NCI-H446 treated with DMSO at 0.1 percent for 48 hours (cell line): ENCODE results near the gene KCNMA1.

Experiments
- DNase-seq: peaks from one replicate; lab custom pipeline; 2025; lab: John Stamatoyannopoulos, UW

KCNMA1 gene

DNA sequence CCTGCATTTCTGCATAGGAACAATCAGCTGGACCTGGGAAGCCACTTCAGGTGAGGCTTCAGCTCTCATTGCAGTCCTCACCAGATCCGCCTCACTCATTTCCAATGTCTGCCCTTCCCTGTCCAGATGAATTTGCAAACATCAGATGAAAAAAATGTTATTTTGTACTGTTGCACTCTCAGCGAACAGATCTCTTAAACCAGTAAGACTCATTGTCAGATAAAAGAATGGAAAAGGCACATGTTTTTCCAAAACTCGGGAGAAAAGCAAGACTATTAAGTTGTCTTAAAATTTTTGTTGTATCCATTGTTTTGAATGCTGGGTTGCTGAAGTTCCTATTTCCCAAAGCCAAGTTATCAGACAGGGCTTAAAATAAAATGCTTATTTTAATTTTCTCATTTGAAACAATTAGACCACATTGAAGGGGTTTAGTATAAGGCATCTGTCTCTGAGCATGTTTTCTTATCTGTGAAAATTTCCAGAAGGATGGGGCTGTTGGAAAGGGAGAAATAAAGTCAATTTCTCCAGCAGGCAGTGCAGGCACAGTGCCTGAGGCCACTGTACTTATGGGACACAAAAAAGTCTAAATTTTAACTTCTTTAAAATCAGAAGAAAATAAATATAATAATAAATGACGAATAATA lies 396.8 kb downstream of the KCNMA1 start:
- DNase-seq, result no peak

DNA sequence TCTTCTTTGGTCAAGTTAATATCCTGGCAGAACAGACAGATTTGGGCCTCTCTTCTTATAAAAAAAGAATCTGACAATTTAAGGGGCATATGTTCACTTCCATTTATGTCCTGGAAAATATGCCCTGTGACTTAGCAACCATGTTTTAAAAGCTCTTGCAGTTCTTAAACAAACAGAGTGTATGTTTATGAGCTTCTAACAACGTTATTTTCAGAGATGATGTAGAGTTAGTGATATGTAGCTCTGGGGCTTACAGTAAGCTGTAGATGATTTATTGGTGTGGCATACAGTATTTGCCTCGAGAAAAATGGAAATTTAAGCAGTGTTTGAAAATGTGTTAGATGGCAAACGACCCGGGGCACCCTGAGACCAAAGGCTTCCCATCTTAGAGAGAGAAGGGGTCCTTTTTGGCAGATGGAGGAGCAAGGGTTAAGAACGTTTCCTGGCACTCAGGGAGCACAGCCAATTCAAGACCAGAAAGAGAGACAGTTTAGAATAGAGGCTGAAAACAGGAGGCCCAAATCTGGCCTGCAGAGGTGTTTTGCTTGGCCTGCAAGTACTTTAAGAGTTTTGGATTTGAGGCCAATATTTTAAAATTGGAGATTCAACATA lies 397.5 kb downstream of the KCNMA1 start:
- peak; percentile 7 for DNase-seq

DNA sequence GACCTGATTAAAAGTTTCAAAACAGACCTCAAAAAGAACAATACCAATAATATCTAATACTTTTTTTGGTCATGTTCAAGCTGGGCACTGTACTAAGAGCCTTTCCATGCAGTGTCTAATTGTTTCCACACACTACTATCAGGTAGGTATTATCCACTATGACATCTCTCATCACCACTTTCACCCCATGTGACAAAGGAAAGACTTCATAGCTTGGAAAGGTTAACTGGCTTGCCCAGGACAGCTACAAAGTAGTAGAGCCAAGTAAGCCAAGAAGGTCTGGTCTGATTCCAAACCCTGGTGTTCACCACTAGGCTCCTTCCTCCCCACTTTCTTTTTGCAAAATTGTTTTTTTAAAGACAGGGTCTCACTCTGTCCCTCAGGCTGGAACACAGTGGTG lies 400.5 kb downstream of the KCNMA1 start:
- DNase-seq, result no peak

DNA sequence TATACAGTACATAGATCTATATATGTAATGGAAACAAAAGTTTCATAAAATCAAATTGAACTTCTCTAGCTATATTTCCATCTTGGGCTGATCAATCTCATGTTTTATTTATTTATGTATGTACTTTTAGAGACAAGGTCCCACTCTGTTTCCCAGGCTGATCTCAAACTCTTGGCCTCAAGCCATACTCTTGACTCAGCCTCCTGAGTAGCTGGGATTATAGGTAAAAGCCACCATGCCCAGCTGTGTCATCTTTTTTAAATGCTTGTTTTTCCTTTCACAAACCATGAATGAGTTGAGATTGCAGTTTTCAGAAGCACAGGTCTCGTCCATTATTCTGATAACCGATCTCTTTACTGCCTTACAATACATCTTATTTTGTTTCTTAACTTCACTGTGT lies 400.9 kb downstream of the KCNMA1 start:
- DNase-seq, result no peak

DNA sequence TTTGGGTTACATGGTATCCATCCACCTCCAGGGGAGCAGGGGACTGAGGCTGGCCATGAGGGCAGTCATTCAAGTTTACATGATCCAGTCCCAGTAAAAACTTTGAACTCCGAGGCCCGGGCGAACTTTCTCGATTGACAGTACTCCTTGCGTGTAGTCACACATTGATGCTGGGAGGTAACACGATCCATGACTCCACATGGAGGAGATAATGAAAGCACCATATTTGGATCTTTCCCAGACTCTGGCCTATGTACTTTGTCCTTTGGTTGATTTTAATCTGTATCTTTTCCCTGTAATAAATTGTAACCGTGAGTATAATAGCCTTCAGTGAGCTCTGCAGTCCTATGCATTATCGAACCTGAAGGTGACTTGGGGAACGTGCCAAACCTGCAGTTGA lies 401.6 kb downstream of the KCNMA1 start:
- no peak for DNase-seq

DNA sequence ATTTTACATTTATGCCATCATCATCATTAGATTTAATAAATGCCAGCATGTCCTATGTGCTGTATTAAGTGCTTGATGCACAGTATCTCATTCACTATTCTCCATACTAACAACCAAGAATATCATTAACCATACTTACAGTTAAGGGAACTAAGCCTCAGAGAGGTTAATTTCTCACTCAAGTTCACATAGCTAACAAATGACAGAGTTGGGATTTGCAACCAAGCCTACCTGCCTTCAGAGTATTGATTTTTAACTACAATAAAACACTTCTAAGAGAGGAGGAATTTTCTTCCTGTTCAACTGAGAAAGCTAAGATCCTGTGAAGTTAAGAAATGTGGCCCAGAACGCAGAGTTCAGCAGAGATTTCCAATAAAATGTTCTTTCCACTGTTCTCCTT lies 403.0 kb downstream of the KCNMA1 start:
- DNase-seq, result no peak

DNA sequence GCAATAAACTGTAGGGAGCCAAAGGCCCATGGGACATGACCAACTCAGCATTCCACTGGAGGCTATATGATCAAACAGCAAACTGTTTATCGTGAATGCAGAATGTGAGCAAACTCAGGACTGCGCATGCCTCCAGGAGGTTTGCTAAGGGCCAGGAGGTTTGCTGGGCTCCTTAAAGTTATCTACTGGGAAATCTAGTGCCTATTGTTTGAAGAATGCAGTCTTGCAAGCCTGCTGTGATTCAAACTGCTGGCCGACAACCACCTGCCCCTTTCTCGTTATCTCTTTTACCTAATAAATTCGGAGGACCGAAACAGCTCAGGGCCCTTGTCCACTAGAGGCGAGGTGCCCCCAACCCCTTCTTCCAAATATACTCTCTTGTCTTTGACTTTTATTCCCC lies 404.1 kb downstream of the KCNMA1 start:
- no peak for DNase-seq

DNA sequence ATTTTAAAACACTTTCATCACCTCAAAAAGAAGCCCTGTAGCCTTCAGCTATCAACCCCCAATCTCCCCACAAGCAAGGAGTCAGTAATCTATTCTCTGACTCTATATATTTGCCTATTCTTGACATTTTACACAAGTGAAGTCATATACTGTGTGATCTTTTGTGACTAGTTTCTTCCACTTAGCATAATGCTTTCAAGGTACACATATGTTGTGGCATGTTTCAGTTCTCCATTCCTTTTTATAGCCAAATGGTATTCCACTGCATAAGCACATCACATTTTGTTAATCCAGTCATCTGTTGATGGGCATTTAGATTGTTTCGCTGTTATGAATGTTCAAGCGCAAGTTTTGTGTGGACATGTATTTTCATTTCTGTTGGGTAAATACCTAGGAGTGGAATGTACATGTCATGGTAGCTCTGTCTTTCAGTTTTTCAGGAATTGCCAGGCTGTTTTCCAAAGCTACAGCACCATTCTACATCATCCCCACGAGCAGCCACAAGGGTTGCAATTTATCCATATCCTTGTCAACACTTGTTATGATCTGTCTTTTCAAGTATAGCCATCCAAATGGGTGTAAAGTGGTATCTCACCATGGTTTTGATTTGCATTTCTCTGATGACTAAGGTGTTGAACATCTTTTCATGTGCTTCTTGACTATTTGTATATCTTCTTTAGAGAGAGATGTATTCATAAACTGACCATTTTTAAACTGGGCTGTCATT lies 405.6 kb downstream of the KCNMA1 start:
- DNase-seq, result no peak

DNA sequence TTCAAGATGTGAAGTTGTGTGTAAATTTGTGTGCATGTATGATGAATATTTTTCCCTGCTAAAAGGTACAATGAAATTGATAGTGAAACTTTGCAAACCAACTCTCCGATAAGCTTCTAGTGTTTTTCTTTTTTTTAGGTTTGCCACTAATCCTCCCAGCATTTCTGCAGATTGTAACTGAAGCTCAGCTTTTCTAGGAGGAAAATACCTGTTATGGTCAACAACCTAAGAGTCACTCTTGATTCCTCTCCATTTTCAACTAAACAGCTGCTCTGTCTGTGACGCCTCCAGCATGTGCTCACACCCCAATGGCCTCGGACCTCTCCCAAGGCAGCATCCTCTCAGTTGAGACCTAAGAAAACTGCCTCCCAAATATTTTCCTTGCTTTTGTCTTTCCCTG lies 406.2 kb downstream of the KCNMA1 start:
- DNase-seq, result no peak

DNA sequence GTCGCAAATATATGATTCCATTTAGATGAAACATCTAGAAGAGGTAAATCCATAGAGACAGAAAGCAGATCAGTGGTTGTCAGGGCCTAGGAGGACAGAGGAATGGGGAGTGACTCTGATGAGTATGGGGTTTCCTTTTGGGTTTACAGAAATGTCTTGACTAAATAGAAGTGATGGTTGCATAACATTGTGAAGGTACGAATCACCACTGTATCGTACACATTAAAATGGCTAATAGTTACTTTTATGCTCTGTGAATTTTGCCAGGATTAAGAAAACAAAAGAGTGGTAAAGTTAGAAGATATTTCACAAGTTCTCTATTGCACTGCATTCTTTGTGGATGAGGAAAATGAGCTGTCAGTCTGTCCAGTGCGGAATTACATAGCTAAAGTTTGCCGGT lies 407.4 kb downstream of the KCNMA1 start:
- DNase-seq, result no peak

DNA sequence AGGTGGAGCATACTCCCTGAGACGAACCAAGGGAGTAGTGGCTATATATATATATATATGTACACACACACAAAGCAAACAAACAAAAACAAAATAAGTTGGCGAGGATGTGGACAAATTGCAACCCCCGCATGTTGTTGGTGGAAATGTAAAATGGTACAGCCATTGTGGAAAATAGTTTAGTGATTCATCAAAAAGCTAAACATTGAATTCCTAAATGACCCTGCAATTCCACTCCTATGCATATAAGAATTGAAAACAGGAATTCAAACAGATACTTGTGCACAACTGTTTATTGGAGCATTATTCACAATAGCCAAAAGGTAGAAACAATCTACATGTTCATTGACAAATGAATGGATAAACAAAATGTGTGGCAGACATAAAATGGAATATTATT lies 407.9 kb downstream of the KCNMA1 start:
- no peak for DNase-seq

DNA sequence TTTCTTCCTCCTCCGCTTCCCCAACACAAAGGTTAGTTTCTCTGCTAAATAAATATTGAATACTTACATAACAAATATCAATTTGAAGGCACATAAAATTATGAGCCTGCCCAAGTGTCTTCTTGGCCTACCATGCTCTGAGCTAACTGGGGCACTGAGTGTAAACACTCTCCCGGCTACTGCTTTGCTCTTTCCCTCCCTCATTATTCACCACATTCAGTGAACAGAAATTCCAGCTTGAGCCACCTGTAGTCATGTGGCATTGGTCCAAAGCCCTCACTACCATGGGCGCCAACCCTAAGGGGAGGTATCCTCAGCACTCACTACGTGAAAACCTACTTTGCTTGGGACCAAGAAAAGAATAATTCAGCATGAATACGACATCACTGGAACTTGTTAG lies 409.0 kb downstream of the KCNMA1 start:
- no peak for DNase-seq

DNA sequence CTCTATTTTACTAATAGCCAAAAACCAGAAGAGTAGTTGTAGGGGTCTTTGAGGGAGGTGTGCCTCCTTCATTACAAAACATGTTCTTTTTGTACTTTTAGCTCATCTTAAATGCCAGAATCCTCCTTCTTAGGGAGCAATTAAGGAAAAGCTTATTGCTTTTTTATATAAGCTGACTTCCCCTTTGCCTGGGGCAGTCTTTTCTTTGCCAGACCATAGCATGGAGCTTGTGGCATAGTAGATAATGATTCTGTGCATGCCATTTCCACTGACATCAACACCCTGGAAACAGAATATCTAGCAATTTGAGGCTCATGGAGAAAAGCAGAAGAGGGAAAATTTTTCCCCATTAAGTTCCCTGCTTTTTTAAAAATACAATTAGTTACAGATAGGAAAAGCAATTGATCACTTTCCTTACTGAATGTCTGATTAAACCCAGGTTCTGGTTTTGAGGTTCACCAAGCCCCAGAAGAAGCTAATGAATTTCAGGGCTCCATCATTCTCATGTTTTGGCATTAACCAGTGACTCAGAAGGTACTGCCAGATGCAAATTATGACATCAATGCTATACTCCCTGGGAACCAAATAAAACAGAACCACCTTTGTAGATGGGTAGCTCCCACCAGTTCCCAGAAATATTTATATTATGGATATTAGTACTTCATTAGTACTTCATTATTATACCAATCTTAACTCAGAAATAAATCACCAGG lies 410.6 kb downstream of the KCNMA1 start:
- no peak for DNase-seq

DNA sequence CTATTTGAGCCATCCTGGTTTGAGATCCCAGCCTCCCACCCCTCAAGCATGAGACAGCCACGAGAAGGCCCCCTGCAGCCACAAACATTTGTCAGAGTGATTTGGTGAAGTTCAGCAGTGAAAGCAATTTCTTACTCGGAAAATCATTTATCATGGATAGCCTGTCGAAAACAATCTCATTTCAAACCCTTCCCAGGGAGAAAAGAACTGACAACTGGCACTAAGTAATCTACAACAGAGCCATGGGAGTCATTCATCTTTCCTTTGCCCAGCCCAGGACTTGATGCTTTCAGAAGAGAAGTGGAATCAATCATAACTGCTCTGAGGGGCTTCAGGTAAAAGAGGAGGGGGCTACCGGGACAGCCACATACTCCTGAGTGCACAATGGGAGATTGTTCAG lies 411.2 kb downstream of the KCNMA1 start:
- no peak for DNase-seq

DNA sequence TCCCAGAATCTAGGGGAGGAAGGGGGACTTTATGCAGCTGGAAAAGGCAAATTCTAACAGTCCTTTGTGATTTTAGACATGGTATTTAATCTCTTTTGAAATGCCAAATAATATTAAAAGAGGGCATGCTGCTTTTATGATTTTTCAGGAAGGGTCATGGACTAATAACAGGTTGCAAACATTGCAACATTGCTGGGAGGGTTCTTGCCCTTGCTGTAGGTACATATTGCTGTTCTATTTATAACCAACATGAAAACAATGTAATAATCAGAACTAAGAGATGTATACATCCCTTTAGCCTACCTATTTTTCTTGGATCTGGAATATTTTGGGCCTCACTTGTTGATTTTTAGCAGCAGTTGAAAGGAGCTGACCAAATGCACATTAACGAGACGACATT lies 411.6 kb downstream of the KCNMA1 start:
- no peak for DNase-seq

DNA sequence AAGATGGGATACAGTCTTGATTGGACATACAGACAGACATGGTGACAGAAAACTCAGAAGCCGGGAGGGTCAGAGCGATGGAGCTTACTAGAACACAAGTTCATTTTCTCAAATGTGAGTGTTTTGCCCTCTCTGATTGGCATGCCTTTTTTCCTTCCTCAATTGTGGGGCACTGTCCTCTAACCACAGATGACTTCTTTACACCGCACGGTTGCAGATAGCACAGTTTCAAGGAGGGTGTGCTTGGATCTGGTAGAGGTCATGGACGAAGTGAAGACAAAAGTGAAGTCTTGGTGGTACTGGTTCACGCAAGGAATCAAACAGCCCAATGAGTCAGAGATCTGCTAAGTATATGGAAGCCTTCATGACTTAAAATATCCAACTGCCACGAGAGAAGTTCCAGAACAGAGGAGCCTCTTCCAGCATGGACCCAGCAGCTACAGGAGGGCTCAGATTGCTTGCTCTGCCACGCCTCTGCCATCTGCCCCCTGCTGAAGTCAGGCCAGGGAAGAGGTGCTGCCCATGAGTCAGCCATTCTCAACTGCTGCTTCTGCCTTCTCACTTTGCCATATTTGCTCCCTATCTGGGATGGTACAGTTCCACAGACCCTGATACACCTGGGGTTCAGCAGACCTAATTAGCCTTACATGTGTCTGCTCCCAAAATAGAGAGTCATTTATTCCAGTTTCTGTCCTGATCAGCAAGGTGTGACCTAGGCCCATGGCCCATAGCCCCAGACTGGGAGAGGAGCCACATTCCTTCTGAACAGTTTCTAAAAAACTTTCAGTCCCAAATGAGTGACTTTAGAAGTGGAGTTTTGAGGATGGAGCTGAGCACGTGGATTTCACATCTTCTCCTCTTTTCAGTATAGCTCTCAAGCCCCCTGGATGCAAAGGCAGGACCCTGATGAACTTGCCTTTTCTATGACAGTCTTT lies 413.8 kb downstream of the KCNMA1 start:
- peak; percentile 31 for DNase-seq

DNA sequence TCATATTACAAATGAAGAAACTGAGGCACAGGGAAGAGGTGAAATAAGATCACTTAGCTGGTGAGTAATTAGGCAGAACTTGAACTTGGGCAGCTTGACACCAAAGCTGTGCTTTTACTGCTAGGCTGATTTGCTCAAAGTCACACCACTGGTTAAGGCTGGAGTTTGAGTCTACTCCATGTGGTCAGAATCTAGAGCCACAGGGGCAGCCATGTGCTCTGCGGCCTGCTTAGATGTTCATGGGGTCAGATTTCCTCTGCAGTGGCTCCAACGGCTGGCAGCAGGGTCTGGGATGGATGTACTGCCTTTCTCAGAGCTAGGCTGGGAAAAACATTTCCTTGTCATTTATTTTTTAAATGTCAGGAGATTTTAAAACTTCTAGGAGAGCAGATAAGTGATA lies 417.5 kb downstream of the KCNMA1 start:
- no peak for DNase-seq

DNA sequence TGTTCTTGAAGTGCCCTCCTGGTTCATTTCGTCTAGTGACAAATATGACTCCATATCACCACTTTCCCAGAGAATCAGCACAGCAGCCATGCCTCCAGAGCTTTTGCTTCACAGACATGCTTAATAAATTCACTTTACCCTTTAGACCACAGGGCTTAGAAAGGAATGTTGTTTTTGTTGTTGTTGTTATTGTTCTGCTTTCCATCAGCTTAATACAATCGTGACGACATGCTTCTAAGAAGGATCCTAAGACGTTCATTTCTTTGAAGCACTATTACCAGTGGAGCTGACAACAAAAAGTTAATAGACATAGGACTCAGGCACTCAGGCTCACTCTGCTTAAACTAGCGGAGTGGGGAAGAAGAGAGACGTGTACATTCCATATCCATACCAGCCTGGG lies 418.6 kb downstream of the KCNMA1 start:
- no peak for DNase-seq

DNA sequence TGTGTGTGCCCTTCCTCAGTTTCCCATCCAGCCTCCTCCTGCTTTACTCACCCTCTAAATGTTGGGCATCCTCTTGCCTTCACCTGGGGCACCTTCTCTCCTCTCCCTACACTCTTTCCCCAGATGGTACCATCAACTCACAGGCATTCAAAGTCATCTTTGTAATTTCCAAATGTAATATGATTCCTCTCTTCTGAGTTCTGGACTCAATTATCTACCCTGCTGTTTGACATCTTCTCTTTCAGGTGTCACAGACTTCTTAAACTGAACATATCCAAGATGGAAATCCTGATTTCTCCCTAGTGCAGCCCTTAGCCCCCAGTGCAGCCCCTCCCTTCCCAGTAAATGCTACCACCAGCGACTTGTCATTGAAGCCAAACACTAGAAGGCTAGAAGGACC lies 422.8 kb downstream of the KCNMA1 start:
- DNase-seq, result no peak

DNA sequence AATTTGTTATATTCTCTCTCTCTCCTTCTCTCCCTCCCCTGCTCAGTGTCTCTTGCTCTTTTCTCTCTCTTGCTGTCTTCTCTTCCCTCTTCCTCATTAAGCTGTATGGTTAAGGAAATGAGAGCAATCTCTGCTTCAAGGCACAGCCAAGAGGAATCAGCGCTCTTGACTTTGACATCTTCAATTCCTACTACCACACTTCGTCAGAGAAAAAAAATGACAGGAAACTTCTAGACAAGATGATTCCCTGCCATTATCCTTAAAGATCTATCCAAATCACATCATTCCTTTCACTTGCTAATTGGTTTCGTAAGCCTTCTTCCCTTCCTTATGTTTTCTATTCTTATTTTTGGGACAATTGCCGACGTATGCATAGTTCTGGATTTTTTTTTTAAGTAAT lies 425.0 kb downstream of the KCNMA1 start:
- DNase-seq, result no peak

DNA sequence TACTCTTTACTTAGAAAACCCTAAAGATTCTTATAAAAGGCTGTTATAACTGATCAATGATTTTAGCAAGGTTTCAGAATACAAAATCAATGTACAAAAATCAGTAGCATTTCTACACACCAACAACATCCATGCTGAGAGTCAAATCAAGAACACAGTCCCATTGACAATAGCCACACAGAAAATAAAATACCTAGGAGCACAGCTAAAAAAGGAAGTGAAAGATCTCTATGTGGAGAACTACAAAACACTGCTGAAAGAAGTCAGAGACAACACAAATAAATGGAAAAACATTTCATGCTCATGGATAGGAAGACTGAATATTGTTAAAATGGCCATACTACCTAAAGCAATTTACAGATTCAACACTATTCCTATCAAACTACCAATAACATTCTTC lies 427.0 kb downstream of the KCNMA1 start:
- DNase-seq, result no peak

DNA sequence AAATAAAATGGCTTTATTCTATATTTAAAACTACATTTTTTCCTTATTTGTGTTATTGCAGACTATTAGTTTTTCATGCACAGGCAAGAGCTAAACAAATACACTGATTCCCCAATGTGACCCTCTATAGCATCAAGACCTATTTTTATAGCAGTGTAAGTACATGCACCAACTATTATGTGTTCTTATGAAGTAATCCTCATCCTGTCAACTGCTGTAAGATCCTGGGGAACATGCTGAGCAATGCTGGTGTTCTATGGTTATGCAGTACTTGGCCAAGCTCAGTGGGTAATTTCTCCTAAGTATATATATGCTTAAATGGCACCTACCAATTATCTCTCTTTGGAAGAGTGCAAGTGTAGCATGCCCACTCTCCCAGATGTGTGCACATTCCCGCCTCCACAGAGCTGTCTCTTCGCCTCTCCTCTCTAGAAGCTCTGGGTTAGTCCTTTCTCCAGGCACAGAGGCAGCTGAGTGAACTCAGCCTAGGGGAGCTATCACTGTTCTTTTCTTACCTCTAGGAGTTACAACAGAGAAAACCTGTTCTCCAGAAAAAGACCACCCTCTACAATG lies 428.8 kb downstream of the KCNMA1 start:
- no peak for DNase-seq
